NOMO-1 (cell line): ENCODE results near the gene IFT74.
"Not testable (repeated sequence)": the region's sequence is repeated elsewhere in the genome, so short reads cannot be mapped to it uniquely, and the experiment has no call there.

Source experiments
- DNase-seq, 2 experiments: peaks; one replicate each; lab custom pipeline; 2025; ENCODE audit not compliant: unreplicated experiment in 2 of 2; lab: John Stamatoyannopoulos, UW

The IFT74 gene

DNA sequence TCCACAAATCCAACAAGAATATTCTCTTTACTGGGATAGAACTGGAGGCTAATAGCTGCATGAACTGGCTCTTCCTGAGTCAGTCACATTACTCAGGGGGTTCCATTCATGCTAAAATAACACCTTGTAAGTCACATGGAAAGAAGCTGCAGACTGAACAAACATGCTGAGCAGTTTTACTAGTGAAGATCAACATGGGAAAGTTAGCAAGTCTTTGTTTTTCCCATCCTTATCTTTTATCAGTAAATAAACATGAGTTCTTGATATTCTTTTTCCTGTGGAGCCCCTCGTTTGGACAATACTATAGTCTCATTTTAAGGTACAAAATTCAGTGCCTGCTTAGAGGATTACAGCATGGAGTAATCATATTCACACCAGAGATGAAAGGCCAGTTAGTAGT, 109.1 kb downstream of the IFT74 start:
- no peak for DNase-seq

DNA sequence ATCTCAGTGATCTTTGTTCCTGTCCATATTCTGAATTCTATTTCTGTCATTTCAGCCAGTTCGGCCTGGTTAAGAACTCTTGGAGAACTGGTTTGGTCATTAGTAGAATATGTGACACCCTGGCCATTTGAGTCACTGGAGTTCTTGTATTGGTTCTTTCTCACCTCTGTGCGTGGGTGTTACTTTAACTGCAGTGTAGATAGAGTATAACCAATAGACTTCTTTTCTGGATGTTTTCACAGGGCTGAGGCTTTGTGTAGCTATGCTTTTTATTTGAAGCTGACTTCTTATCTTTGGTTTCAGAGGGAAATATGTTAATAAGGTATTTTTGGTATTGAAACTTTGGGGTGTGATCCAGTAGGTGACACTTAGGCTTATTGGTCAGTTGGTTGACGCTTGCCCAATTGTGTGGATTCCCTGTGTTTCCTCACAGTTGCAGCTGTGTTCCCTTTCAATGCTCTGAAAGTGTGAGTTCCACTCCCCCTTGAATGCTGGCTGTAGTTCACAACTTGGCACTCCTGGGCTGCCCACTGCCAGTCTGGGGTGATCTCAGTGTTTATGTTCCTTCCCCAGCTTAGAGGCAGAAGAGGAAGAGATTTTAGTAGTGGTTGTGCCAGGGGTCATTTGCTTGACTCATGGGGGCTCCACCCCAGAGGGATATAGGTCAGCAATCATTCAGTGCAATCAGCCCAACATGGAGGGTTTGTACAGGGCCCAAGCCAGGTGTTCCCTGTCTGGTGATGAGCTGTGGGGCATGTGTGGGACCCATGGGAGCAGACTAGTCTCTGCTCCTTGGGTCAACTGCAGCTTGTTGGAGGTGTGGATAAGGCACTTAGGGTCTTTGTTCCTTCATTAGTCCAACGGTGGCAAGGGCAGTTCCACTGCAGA, 117.9 kb downstream of the IFT74 start:
- DNase-seq: no peak

DNA sequence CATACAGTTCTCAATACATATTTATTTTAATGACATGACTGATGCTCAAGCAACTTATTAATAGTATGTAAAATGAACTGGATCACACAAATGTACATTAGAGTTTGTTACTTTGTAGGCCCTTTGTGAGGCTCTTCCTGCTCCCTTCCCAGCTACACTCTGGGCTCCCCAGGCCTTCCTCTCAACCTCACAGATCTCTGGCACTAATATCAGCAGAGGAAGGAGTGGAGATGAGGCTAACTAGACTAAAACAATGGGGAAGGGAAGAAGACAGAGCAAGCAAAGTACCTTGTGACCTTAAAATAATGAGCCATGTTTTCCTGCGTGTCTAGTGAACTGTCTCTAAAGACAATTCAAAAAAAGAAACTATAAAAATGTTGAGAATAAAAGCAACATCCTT, 122.5 kb downstream of the IFT74 start:
- DNase-seq: no peak

DNA sequence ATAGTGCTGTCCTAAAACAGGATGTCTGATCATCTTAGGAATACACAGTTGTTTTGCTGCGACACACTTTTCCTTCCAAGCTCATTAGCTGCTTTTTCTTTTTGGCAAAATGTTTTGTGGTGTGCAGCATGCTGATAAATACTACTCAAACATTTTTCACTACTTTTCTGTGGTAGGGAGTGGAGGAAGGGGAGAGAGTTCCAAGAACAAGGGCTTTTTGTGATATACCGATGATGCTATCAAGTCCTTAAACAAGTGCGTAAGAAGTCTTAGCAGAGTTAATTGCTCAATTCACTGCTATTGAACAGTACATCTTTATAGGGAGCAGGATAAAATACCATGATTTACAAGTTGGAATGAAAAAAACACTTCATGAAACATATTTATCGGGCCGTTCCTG, 129.2 kb downstream of the IFT74 start:
- DNase-seq: no peak

DNA sequence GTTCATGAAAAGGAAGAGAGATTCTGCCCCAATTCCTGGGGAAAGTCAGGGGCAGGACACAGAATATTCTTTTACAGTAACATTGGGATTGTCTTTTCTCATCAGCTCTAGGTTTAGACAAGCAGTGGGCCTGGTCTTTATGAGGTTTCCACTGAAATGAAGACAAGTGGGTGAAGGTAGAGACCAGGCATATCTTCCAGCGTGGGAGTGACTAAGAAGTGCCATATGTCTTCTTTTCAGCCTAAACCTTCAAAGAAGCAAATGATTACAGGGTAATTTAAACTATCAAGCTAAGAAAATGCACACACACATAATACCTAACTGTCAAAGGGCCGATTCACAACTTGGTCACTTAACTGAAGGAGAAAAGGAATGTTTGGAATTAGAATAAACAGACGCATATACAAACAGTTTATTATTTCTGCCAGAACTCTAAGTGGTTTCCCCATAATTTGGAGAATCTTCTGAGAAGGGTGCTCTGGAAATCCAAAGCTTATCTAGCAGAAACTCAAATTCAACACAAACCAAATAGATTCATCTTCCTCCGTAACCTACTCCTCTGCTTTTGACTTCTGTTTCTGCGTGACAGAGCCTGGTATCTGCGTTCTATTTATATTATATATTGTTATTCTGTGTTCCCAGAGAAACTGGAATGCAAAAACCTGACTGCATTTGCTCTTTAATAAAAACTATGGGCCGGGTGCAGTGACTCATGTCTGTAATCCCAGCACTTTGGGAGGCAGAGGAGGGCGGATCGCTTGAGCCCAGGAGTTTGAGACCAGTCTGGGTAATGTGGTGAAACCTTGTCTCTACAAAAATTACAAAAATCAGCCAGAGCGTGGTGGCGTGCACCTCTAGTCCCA, 130.8 kb downstream of the IFT74 start:
- no peak for DNase-seq

DNA sequence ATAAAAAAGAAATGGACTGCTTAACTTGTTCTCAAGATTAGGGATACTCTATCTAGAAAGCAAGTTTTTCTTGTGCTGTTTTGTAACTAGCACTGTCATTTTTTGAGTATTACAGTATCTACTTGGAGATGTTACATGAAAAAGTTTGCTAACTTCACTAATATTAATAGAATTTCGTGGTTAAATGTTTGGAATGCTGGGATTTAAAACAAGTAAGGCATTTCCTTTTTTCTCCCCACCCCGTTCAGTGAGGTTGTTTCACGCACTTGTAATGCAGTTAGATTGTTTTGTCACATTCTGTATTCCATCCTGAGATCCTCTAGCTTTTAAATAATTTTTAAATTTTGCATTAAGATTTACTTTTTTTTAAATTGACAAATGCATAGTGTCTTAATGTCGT, 132.8 kb downstream of the IFT74 start:
- no peak for DNase-seq

DNA sequence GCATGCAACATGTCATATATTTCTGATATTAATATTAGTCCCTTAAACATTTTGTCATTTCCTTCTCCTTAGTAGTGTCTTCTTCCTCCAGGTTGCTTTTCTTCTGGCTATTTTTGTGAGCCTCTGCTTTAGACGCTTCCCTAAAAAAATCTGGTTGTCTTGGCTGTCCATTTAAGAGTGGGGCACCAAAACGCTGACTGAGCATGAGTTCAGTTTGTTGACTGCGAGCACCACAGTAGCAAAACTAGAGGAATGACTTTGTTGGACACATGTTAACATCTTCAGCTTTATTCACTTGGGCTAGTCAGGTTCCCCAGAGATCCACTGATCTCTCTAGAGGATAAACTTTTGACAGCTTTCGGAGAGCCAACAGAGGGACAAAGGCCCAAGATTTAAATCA, 133.5 kb downstream of the IFT74 start:
- DNase-seq: no peak

DNA sequence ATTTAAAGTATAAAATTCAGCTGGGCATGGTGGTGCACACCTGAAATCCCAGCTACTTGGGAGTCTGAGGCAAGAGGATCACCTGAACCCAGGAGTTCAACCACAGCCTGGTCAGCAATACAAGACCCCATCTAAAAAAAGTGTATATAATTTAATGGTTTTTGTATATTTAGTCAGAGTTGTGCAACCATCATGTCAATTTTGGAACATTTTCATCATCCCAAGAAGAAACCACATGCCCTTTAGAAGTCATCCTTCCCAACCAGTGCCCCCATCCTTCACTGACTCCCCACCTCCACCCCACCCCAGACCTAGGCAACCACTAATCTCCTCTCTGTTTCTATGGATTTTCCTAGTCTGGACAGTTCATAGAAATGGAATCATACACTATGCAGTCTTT, 134.0 kb downstream of the IFT74 start:
- DNase-seq: no peak

DNA sequence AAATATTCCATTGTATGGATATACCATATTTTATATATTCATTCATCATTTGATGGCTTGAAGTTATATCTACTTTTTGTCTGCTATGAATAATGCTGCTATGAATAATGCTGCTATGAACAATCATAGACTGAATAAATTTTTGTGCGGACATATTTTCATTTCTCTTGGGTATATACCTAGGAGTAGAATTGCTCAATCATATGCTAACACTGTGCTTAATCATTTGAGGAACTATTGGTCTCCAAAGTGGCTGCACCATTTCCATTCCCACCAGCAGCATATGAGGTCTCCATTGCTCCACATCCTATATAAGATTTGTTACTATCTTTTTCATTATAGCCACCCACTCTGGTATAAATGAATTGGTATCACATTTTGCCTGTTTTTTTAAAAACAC, 134.5 kb downstream of the IFT74 start:
- no peak for DNase-seq

DNA sequence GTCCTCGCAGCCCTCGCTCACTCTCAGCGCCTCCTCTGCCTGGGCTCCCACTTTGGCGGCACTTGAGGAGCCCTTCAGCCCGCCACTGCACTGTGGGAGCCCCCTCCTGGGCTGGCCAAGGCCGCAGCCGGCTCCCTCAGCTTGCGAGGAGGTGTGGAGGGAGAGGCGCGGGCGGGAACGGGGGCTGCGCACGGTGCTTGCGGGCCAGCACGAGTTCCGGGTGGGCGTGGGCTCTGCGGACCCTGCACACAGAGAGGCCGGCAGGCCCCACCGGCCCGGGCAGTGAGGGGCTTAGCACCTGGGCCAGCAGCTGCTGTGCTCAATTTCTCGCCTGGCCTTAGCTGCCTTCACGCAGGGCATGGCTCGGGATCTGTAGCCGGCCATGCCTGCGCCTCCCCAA, 136.3 kb downstream of the IFT74 start:
- not testable (repeated sequence) for DNase-seq

DNA sequence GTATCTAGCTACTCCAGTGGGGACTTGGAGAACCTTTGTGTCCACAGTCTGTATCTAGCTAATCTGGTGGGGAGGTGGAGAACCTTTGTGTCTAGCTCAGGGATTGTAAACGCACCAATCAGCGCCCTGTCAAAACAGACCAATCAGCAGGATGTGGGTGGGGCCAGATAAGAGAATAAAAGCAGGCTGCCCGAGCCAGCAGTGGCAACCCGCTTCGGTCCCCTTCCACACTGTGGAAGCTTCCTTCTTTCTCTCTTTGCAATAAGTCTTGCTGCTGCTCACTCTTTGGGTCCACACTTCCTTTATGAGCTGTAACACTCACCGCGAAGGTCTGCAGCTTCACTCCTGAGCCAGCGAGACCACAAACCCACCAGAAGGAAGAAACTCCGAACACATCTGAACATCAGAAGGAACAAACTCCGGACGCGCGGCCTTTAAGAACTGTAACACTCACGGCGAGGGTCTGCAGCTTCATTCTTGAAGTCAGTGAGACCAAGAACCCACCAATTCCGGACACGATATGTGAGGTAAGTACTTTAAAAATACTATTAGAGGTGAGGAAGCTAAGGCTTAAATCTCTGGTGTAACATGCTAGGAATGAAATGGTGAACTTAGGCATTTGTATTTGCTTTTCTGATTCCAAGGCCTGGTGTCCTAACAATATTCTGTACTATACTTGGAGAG, 137.3 kb downstream of the IFT74 start:
- DNase-seq: not testable (repeated sequence)

DNA sequence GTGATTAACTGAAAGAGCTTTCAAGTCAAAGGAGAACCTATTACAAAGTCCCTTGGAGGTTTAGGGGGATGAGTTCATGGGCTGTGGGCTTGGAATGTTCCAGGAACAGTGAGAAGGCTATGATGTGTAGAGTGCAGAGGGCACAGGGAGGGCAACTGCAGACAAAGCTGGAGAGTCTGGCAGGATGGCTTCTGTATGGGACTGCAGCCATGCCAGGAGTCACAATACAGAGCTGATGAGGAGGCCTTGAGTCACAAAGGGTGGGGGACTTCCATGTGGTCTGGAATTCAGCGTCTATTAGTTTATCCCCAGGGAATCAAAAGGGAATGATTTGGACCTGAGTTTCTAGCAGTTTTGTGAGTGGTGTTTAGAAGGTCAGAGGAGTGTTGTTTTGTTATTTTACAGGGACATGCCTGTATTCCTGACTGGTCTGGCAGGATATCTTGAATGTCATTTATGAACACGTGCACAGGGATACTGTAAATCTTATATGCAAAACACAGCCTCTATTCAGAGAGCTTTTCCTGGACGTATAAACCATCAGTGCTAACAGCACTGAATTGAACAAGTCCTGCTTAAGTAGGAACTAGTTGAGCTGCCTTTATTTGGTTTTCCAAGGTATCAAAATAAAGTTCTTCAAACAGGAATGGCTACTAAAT, 138.6 kb downstream of the IFT74 start:
- no peak for DNase-seq

DNA sequence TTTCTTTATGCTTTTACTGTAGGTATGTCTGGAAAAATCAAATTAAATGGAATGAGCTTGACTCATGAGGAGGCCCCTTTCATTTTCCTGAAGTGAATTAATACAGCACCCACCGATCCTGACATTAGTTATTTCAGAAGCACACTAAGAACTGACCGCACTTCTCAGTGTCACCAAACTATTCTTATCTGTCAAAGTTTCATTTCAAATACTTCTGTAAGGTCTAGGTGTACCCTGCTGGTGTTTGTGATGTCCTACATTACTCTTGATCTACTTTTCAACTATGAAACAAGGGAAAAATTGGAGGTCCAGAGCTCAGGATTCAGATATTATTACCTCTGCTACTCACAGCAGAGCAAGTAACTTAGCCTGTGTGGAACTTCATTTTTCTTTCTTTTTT, 151.0 kb downstream of the IFT74 start:
- DNase-seq: no peak

DNA sequence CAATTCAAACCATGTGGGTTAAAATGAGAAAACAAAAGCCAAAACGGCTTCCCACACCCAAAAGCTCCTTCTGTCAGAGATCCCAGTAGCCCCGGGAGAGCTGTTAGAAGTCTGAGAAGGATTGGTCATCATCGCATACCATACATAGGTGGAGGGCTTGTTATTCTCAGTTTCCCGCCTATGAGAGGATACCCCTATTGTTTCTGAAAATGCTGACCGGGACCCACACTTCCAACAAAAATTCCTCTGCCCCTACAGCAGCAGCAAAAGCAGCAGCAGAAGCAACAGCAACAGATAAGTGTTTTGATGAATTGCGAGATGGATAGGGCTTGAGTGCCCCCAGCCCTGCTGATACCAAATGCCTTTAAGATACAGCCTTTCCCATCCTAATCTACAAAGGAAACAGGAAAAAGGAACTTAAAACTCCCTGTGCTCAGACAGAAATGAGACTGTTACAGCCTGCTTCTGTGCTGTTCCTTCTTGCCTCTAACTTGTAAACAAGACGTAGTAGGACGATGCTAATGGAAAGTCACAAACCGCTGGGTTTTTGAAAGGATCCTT, 152.8 kb downstream of the IFT74 start, which contains the start of gene TEK:
TEK (plus strand) TSS at position 245 of the 561 bp plus-strand sequence. CDS start 366 bp downstream, outside the sequence.
- DNase-seq: no peak

DNA sequence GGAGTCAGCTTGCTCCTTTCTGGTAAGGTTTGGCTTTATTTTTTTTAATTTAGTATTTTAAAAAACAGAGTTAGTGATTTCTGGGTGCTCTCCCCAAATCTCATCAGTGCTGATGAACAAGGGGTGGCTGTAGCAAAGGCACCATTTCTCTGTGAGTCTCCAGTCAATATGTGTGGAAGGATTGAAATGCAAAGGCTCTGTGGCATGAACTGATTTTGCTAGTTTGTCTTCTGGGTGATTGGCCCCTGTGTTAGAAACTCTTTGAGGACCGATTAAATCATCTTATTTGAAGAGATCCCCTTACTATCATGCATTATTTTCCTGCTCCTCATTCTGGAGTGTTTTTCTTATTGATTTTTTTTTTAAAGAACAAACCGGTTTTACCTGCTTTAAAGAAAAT, 153.4 kb downstream of the IFT74 start:
- DNase-seq: no peak

DNA sequence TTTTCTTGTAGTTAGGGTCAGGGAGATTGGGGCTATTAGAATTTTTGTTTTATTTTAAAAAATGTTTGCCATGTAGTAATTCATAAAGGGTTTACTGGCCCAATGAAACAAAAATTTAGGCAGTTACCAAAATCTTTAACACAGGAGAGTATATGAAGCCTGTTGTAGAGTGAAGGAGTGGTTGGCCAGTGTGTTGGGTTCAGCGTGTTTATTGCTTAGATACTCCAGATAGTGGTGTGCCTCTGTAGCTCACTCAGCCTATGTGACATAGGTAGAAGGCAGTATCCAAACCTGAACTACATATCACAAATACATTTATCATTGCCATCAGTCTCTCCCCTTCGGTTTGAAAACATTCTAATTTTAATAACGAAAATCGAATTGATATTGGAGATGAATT, 154.0 kb downstream of the IFT74 start:
- DNase-seq: no peak

DNA sequence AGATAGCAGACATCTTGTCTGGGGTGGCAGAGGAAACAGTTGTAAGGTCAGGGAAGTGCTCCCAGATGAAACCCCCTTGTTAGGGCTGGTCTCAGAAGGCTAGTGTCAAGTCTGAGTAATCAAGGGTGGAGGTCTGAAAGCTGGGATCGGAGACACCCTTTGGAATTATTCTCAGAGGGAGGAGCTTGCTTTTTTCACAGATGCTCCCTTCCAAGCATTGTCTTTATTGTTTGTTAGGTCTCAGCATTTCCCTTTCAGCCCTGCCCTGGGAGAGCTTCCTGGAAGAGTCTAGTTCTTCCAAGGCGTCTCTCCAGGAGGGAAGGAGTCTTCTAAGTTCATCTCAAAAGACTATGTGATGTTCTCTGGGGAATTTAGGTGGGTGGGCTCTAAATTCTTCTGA, 156.0 kb downstream of the IFT74 start:
- no peak for DNase-seq
